A549 (cell line): ENCODE data around the gene PMPCA.

Experiments used
- BHLHE40 ChIP-seq: IDR thresholded peaks from 2 replicates; pipeline ENCODE4 v1.6.1; 2012; ENCODE audit warnings: low read depth, low read length, inconsistent platforms
- CTCF ChIP-seq: fragments of >200 bp; sonication (Bioruptor Twin); formaldehyde crosslinking; IDR thresholded peaks from 3 replicates; pipeline ENCODE4 v1.5.1; 2016
- MAFK ChIP-seq: fragments of 450-650 bp; IDR thresholded peaks from 2 replicates; pipeline ENCODE4 v1.6.1; 2014; ENCODE audit not compliant: partially characterized antibody
- POLR2A ChIP-seq: IDR thresholded peaks from 2 replicates; pipeline ENCODE4 v1.6.1; 2012; ENCODE audit warnings: mild to moderate bottlenecking, low read length
- RNF2 ChIP-seq: fragments of 200-600 bp; sonication (generic); IDR thresholded peaks from 2 replicates; pipeline ENCODE4 v1.6.1; 2016; ENCODE audit warnings: low read depth, mild to moderate bottlenecking, antibody characterized with exemption, moderate library complexity, borderline replicate concordance
- USF2 ChIP-seq: fragments of 450-650 bp; IDR thresholded peaks from 2 replicates; pipeline ENCODE4 v1.6.1; 2014; ENCODE audit warnings: antibody characterized with exemption

- TF ChIP-seq RNF2 (no peak), USF2 (no peak), CTCF (no peak), MAFK (no peak), POLR2A (no peak), BHLHE40 (no peak)
Observed at GRCh38 chr9:136423432-136424146, 13.1 kb downstream of the PMPCA start.
